NCI-H226 (cell line): ENCODE data around the gene PPP1R9A.

ENCODE experiments used
- DNase-seq: peaks from one replicate; pipeline ENCODE4 v3.0.0-alpha.2; 2015

PPP1R9A gene

GRCh38 chr7:95101422-95101821, 194.0 kb downstream of the PPP1R9A start:
- no peak for DNase-seq

- peak; percentile 41 for DNase-seq
Observed at GRCh38 chr7:95102662-95103061, 195.3 kb downstream of the PPP1R9A start.

- peak; percentile 61 for DNase-seq
Observed at GRCh38 chr7:95104739-95105138, 197.3 kb downstream of the PPP1R9A start.

GRCh38 chr7:95105627-95106026, 198.2 kb downstream of the PPP1R9A start:
- no peak for DNase-seq

GRCh38 chr7:95106401-95106800, 199.0 kb downstream of the PPP1R9A start:
- DNase-seq = no peak

- DNase-seq = no peak
Observed at GRCh38 chr7:95110707-95111106, 203.3 kb downstream of the PPP1R9A start.

GRCh38 chr7:95113590-95113989, 206.2 kb downstream of the PPP1R9A start:
- DNase-seq = no peak

GRCh38 chr7:95126053-95126709, 218.8 kb downstream of the PPP1R9A start:
- DNase-seq = no peak

GRCh38 chr7:95132500-95132899, 225.1 kb downstream of the PPP1R9A start:
- DNase-seq = no peak

- DNase-seq = no peak
Observed at GRCh38 chr7:95139922-95140321, 232.5 kb downstream of the PPP1R9A start.

- DNase-seq = peak; percentile 48
Observed at GRCh38 chr7:95141755-95142154, 234.4 kb downstream of the PPP1R9A start.

GRCh38 chr7:95144256-95144655, 236.9 kb downstream of the PPP1R9A start:
- no peak for DNase-seq

GRCh38 chr7:95155965-95156364, 248.6 kb downstream of the PPP1R9A start:
- no peak for DNase-seq

- DNase-seq = no peak
Observed at GRCh38 chr7:95157381-95157780, 250.0 kb downstream of the PPP1R9A start.

GRCh38 chr7:95169678-95170077, 262.3 kb downstream of the PPP1R9A start:
- no peak for DNase-seq

- no peak for DNase-seq
Observed at GRCh38 chr7:95172420-95172819, 265.0 kb downstream of the PPP1R9A start.

- DNase-seq = no peak
Observed at GRCh38 chr7:95190515-95190914, 283.1 kb downstream of the PPP1R9A start.

GRCh38 chr7:95191795-95192194, 284.4 kb downstream of the PPP1R9A start:
- no peak for DNase-seq

- no peak for DNase-seq
Observed at GRCh38 chr7:95198863-95199262, 291.5 kb downstream of the PPP1R9A start.

GRCh38 chr7:95199779-95200558, 292.6 kb downstream of the PPP1R9A start:
- peak; percentile 6 for DNase-seq

GRCh38 chr7:95200741-95201140, 293.3 kb downstream of the PPP1R9A start:
- no peak for DNase-seq

- no peak for DNase-seq
Observed at GRCh38 chr7:95201727-95202126, 294.3 kb downstream of the PPP1R9A start.

- no peak for DNase-seq
Observed at GRCh38 chr7:95204618-95205017, 297.2 kb downstream of the PPP1R9A start.

- DNase-seq = peak; percentile 72
Observed at GRCh38 chr7:95205665-95206225, 298.4 kb downstream of the PPP1R9A start.
